Measurements from ENCODE around the gene GDF9.

Gene GDF9

DNA sequence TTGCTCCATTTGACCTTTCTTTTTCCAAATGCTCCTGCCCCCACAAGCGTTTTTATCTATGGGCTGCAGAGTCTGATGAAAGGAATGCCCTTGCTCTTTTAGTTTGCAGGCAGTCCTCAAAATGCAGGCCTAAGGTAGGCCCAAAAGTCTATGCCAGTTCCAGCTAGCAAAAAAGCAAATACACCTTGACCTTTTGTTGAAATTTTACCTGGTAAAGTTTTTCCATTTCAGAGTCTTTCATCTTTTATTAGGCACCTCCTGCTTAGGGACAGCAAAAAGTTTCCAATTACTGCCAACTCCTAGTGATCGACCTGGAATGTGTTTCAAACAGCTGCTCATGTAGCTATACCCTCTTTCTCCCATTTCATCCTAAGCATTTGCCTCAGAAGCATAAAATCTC, 4.5 kb upstream of the GDF9 start:
- TF ChIP-seq CTBP1 (IDR thresholded peaks at IDR 0.05; ENCODE audit: borderline replicate concordance) (no peak), L3MBTL2 (conservative IDR thresholded peaks at IDR 0.05) (no peak), FOXK2 (IDR thresholded peaks at IDR 0.05) (no peak), NFRKB (IDR thresholded peaks at IDR 0.05) (no peak), TARDBP (IDR thresholded peaks at IDR 0.05) (no peak), ZNF384 (IDR thresholded peaks at IDR 0.05) (no peak), FOXM1 (IDR thresholded peaks at IDR 0.05; ENCODE audit: borderline replicate concordance) (no peak), SP1 (IDR thresholded peaks at IDR 0.05) (no peak), BHLHE40 (IDR thresholded peaks at IDR 0.05; ENCODE audit: borderline replicate concordance) (no peak), SUZ12 (IDR thresholded peaks at IDR 0.05) (no peak), ELF4 (IDR thresholded peaks at IDR 0.05) (no peak), HDGF (IDR thresholded peaks at IDR 0.05; ENCODE audit: borderline replicate concordance) (no peak), LEF1 (IDR thresholded peaks at IDR 0.05; ENCODE audit: borderline replicate concordance) (no peak), ARNT (IDR thresholded peaks at IDR 0.05) (no peak)
- TF ChIP-seq, protein P1, sequence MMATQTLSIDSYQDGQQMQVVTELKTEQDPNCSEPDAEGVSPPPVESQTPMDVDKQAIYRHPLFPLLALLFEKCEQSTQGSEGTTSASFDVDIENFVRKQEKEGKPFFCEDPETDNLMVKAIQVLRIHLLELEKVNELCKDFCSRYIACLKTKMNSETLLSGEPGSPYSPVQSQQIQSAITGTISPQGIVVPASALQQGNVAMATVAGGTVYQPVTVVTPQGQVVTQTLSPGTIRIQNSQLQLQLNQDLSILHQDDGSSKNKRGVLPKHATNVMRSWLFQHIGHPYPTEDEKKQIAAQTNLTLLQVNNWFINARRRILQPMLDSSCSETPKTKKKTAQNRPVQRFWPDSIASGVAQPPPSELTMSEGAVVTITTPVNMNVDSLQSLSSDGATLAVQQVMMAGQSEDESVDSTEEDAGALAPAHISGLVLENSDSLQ (IDR thresholded peaks at IDR 0.05): no peak
- ChIA-PET POLR2A (interaction anchor here (0.8 to 2.0 kb wide), 3 partner anchors 11 to 19 kb away, joined by 3 to 5 read pairs (median 4); no protein-coding TSS in a partner anchor), CTCF (interaction anchor here (1.1 kb wide), 1 partner anchor 12 kb away, joined by 3 read pairs; no protein-coding TSS in a partner anchor)
- no peak for DNase-seq (ENCODE audit: extremely low spot score)

DNA sequence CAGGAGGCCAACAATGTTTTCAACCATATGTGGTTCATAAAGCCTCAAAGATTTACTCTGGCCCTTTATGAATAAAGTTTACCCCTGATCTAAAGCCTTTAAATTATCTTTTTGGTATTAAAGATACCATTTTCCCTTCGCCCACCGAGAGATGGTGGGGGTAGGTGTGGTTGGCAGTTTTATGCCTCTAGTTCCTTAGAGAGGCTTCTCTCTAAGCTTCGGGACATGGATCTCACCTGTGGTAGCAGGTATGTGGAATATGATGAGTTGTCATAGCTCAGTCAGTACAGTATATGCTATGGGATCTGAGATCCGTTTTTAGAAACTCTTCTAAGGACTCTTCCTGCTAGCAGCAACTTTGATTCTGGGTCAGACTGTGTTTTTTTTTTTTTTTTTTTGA, 2.5 kb upstream of the GDF9 start:
- CTCF ChIA-PET: interaction anchor here (0.8 to 1.3 kb wide), 2 partner anchors 9 to 15 kb away, joined by 4 read pairs; no protein-coding TSS in a partner anchor
- POLR2A ChIA-PET: interaction anchor here (1.5 to 4.1 kb wide), 4 partner anchors 8 to 190 kb away, joined by 3 to 29 read pairs (median 12); partner anchors contain the start of gene SHROOM1
- TF ChIP-seq TARDBP (IDR thresholded peaks at IDR 0.05) (no peak), BHLHE40 (IDR thresholded peaks at IDR 0.05; ENCODE audit: borderline replicate concordance) (no peak), FOXM1 (IDR thresholded peaks at IDR 0.05; ENCODE audit: borderline replicate concordance) (no peak), L3MBTL2 (conservative IDR thresholded peaks at IDR 0.05) (no peak), FOXA1 (IDR thresholded peaks at IDR 0.05) (no peak), ELF4 (IDR thresholded peaks at IDR 0.05) (no peak), SP1 (IDR thresholded peaks at IDR 0.05) (no peak), CTBP1 (IDR thresholded peaks at IDR 0.05; ENCODE audit: borderline replicate concordance) (no peak), SUZ12 (IDR thresholded peaks at IDR 0.05) (no peak), LEF1 (IDR thresholded peaks at IDR 0.05; ENCODE audit: borderline replicate concordance) (no peak), FOXK2 (IDR thresholded peaks at IDR 0.05) (no peak), NFRKB (IDR thresholded peaks at IDR 0.05) (no peak), ARNT (IDR thresholded peaks at IDR 0.05) (no peak), ZNF384 (IDR thresholded peaks at IDR 0.05) (no peak), HDGF (IDR thresholded peaks at IDR 0.05; ENCODE audit: borderline replicate concordance) (no peak)
- TF ChIP-seq, protein P1 (IDR thresholded peaks at IDR 0.05): no peak
- DNase-seq (ENCODE audit: extremely low spot score): no peak

DNA sequence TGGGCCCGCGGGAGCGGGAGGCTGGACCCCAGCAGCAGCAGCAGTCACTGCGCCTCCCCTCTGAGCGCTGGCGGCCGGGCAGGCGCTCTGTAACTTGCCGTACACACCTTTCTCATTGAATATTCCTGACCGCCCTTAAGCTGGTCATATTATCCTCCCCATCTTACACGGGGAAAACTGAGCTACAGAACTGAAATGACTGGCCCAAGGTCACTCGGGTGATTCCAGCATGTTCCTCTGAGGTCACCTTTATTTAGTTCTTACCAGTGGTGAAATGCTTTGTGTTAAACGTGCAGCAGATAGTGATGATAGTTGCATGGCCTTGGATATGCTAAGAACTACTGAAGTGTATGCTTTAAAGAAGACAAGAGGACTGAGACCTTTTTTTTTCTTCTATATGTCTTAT, 780 bp upstream of the GDF9 start:
- ChIA-PET CTCF (interaction anchor here (0.7 to 1.9 kb wide), 3 partner anchors 38 to 310 kb away, joined by 3 to 5 read pairs (median 3); partner anchors contain the start of gene RAD50), POLR2A (interaction anchor here (0.6 to 4.1 kb wide), 16 partner anchors 9 to 310 kb away, joined by 3 to 29 read pairs (median 4); partner anchors contain the start of genes RAD50 and SHROOM1)
- no peak for TF ChIP-seq FOXK2 (IDR thresholded peaks at IDR 0.05)
- no peak for TF ChIP-seq TARDBP (IDR thresholded peaks at IDR 0.05)
- TF ChIP-seq ZNF384 (IDR thresholded peaks at IDR 0.05): no peak
- no peak for TF ChIP-seq ARNT (IDR thresholded peaks at IDR 0.05)
- TF ChIP-seq CTBP1 (IDR thresholded peaks at IDR 0.05; ENCODE audit: borderline replicate concordance): no peak
- DNase-seq (ENCODE audit: extremely low spot score): no peak

DNA sequence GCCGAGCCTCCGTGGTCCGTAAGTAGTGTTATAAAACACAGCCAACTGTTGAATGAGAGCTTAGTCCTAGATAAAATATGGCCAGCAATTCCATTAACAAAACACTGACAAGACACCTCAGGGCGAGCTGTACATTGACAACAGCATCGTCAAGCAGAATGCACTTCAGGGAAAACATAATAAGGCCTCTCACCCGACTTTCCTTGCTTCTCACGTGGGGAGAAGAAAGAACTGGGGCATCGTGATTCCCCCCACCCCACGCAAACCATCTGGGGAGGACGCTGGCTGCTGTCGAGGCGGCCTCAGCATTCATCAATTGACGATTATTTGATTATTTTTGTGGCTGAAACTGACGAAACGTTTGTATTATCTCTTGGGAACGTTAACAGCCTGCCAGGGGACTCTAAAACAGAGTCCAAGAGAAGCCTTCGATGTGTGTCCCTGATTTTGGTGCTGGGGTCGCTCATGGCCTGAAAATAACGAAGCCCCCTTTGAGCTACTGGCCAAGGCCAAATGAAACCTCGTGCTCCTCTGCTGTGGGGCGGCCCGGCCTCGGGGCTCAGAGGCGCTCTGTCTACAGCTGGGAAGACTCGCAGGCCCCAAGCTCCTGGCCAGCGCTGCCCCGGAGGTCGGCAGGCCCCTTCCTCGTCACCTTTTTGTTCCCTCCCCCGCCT, 464 bp downstream of the GDF9 start:
- POLR2A ChIA-PET: interaction anchor here (0.6 to 4.1 kb wide), 18 partner anchors 9 to 97 kb away, joined by 3 to 29 read pairs (median 4); partner anchors contain the start of gene SHROOM1
- CTCF ChIA-PET: interaction anchor here (0.6 to 1.9 kb wide), 7 partner anchors 36 to 339 kb away, joined by 3 to 9 read pairs (median 5); no protein-coding TSS in a partner anchor
- DNase-seq (ENCODE audit: extremely low spot score): no peak
- TF ChIP-seq HDGF (IDR thresholded peaks at IDR 0.05; ENCODE audit: borderline replicate concordance) (no peak), L3MBTL2 (conservative IDR thresholded peaks at IDR 0.05) (peak; percentile 80), CTBP1 (IDR thresholded peaks at IDR 0.05; ENCODE audit: borderline replicate concordance) (no peak), FOXM1 (IDR thresholded peaks at IDR 0.05; ENCODE audit: borderline replicate concordance) (no peak), ELF4 (IDR thresholded peaks at IDR 0.05) (no peak), LEF1 (IDR thresholded peaks at IDR 0.05; ENCODE audit: borderline replicate concordance) (no peak)
- TF ChIP-seq, protein P1 (IDR thresholded peaks at IDR 0.05): no peak

DNA sequence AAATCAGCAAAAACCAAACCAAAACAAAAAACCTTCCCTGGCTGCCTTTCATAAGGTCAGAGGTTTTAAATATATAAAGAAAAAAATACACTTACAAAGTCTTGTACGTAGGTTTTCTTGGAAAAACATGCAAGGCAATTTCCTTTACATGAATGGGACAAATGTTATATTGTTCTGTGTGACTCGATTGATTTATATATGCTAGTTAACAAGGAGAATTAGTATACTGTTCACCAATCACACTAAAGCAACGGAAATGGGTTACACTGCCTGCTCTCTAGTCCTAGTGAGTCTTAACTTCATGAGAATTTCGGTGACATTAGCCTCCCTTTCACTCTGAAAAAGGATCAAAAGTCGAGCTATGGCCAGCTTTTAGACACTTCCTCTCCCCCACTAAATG, 5.5 kb downstream of the GDF9 start:
- POLR2A ChIA-PET: interaction anchor here (0.8 to 2.0 kb wide), 2 partner anchors 9 to 30 kb away, joined by 4 to 5 read pairs; partner anchors contain the start of gene SHROOM1
- CTCF ChIA-PET: no interaction called here
- no peak for DNase-seq (ENCODE audit: extremely low spot score)
- no peak for TF ChIP-seq CTBP1 (IDR thresholded peaks at IDR 0.05; ENCODE audit: borderline replicate concordance)
- no peak for TF ChIP-seq FOXM1 (IDR thresholded peaks at IDR 0.05; ENCODE audit: borderline replicate concordance)

DNA sequence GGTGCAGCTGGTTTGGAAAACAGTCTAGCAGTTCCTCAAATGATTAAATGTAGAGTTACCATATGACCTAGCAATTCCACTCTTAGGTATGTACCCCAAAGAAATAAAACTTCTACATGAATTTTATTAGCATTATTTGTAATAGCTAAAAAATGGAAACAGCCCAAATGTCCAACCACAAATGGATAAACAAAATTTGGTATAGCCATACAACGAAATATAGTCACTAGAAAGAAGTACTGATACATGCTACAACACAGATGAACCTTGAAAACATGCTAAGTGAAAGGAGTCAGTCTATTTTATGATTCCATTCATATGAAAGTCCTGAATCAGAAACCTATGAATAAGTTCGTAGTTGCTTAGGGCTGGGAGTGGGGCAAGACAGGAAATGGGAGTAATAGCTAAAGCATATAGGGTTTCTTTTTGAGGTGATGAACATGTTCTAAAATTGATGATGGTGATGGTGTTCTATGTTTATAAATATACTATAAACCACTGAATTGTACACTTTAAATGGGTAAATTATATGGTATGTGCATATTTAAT, 6.3 kb downstream of the GDF9 start:
- CTCF ChIA-PET: no interaction called here
- TF ChIP-seq, protein P1 (IDR thresholded peaks at IDR 0.05): no peak
- TF ChIP-seq ZNF384 (IDR thresholded peaks at IDR 0.05) (no peak), FOXA1 (IDR thresholded peaks at IDR 0.05) (no peak), SUZ12 (IDR thresholded peaks at IDR 0.05) (no peak), L3MBTL2 (conservative IDR thresholded peaks at IDR 0.05) (no peak), ELF4 (IDR thresholded peaks at IDR 0.05) (no peak), SP1 (IDR thresholded peaks at IDR 0.05) (no peak), FOXM1 (IDR thresholded peaks at IDR 0.05; ENCODE audit: borderline replicate concordance) (no peak), CTBP1 (IDR thresholded peaks at IDR 0.05; ENCODE audit: borderline replicate concordance) (no peak), HDGF (IDR thresholded peaks at IDR 0.05; ENCODE audit: borderline replicate concordance) (no peak), ARNT (IDR thresholded peaks at IDR 0.05) (no peak), NFRKB (IDR thresholded peaks at IDR 0.05) (no peak), LEF1 (IDR thresholded peaks at IDR 0.05; ENCODE audit: borderline replicate concordance) (no peak), BHLHE40 (IDR thresholded peaks at IDR 0.05; ENCODE audit: borderline replicate concordance) (no peak)
- no peak for DNase-seq (ENCODE audit: extremely low spot score)
- POLR2A ChIA-PET: interaction anchor here (2.0 kb wide), 1 partner anchor 10 kb away, joined by 5 read pairs; no protein-coding TSS in a partner anchor
